Stromal cell of bone marrow (primary cell): Measurements from ENCODE around the gene SPTBN4.
"Not testable (repeated sequence)": the region's sequence is repeated elsewhere in the genome, so short reads cannot be mapped to it uniquely, and the experiment has no call there.

Experiments
- DNase-seq: peaks from one replicate; pipeline ENCODE4 v3.0.0-alpha.2; 2012; ENCODE audit warnings: low read depth

The SPTBN4 gene

GRCh38 chr19:40588926-40589569 is 122.2 kb downstream of the SPTBN4 start:
- DNase-seq: no peak

- DNase-seq: no peak
Measured at GRCh38 chr19:40589591-40590429, 123.0 kb downstream of the SPTBN4 start.

GRCh38 chr19:40590464-40591265 is 123.9 kb downstream of the SPTBN4 start:
- no peak for DNase-seq

- DNase-seq: not testable (repeated sequence)
Measured at GRCh38 chr19:40591724-40592123, 124.9 kb downstream of the SPTBN4 start.

GRCh38 chr19:40592170-40592569 is 125.4 kb downstream of the SPTBN4 start:
- DNase-seq: no peak

GRCh38 chr19:40594255-40594654 is 127.5 kb downstream of the SPTBN4 start:
- no peak for DNase-seq

GRCh38 chr19:40594657-40595091 is 127.9 kb downstream of the SPTBN4 start:
- no peak for DNase-seq

- no peak for DNase-seq
Measured at GRCh38 chr19:40596608-40597328, 130.0 kb downstream of the SPTBN4 start.

- DNase-seq: no peak
Measured at GRCh38 chr19:40597329-40597838, 130.6 kb downstream of the SPTBN4 start.

- peak; percentile 66 for DNase-seq
Measured at GRCh38 chr19:40598121-40598917, 131.5 kb downstream of the SPTBN4 start.

GRCh38 chr19:40598918-40599307 is 132.1 kb downstream of the SPTBN4 start:
- no peak for DNase-seq

- no peak for DNase-seq
Measured at GRCh38 chr19:40599331-40599901, 132.6 kb downstream of the SPTBN4 start.

- no peak for DNase-seq
Measured at GRCh38 chr19:40599902-40600569, 133.2 kb downstream of the SPTBN4 start.

- no peak for DNase-seq
Measured at GRCh38 chr19:40600570-40601133, 133.9 kb downstream of the SPTBN4 start.

- no peak for DNase-seq
Measured at GRCh38 chr19:40601134-40601974, 134.6 kb downstream of the SPTBN4 start, which contains the start of gene LTBP4. Gene LTBP4, plus strand, starts transcription at chr19:40601369. Its CDS starts 19 bp downstream, at chr19:40601388.

- DNase-seq: no peak
Measured at GRCh38 chr19:40603071-40603388, 136.2 kb downstream of the SPTBN4 start.

GRCh38 chr19:40603389-40604170 is 136.8 kb downstream of the SPTBN4 start:
- peak; percentile 89 for DNase-seq

- DNase-seq: no peak
Measured at GRCh38 chr19:40604171-40604646, 137.4 kb downstream of the SPTBN4 start.
